Dermis microvascular lymphatic vessel endothelial cell (primary cell): ENCODE data around the gene PIAS4. TPM values are rescaled to one million over a fixed set of nuclear protein-coding genes. Genes with fewer than 3 reads are reported as not detected.
A peak's percentile ranks its signal among the peaks of the same experiment; 100 is the strongest.

Experiments used
- DNase-seq, 2 donors: peaks; one replicate each; pipeline versions ENCODE4 v3.0.0 to v3.0.0-alpha.2; 2010; ENCODE audit warnings: low read depth in 2 of 2
- total RNA-seq: library from RNA; depleted of rRNA; stranded (reverse); fragments of >200 nt; gene quantifications from 2 replicates; pipeline ENCODE4 v1.2.1, GENCODE V29; 2014

PIAS4 gene
- total RNA-seq, 1 donor from 2014 or later: 24.1 TPM

DNA sequence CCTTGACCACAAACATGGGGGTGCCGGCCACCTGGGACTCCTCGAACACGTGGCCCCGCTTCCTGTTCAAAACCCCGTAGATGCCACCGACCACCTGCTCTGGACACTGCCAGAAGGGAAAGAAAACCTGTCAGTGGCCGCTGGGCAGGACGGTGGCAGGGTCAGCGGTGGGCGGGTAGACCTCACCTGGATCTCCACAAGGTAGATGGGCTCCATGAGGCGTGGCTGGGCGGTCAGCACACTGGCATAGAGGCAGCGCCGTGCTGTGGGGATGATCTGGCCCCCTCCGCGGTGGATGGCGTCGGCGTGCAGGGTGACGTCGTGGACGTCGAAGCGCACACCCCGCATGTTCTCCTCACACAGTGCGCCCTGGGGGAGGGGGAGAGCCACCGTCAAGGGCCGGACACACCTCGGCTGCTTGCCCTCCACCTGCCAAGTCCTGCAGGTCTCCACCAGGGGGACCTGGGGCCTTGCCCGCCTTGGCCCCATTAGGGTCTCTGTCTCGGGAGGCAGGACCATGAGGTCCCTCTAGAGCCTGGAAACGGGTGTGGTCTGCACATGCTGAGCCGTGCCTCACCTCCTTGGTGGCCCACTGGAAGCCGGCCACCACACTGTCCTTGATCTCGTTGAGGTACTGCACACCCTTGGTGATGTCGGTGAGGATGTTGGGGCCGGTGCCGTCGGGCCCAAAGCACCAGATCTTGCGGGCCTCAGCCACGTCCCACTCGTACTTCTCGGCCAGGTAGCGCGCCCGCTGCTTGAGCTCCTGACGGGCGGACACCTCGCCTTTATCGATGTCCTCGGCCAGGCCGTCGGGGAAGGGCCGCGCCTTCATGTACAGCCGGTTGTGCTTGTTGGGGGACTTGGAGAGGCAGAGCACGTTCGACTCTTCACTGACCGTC is 30.0 kb upstream of the PIAS4 start:
- no peak for DNase-seq

DNA sequence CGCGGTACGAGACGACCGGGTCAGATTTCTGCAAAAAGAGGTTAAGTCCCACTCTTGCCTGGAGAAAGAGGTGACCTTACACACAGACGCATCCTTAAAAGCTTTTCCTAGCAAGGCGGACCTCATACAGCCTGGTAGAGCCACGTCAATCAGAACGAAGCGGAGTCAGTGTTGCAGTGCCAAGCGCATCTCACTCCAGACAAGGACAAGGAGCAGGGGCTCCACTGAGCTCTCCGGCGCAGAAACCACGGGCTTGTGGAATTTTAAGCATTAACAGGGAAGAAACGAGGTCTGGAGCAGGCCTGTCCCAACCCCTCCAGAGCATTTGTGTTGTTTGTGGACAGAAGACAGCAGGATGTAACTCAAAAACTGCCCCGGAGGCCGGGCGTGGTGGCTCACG is 29.4 kb upstream of the PIAS4 start:
- DNase-seq: no peak

DNA sequence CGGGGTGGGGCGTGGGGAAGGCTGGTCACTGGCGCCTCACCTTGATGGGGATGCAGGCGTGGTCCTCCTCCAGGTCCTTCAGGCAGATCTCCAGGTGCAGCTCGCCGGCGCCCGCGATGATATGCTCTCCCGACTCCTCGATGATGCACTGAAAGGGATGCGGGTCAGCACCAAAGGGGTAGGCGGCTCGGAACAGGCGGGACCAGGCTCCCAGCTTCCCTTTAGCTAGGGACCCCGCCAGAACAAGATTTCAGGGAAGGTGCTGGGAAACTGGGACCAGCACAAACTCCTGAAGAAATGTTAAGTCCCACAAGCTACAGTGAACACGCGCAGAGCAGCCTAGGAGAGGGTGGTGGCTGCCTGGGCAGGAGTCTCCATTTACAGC is 28.3 kb upstream of the PIAS4 start:
- DNase-seq: no peak

DNA sequence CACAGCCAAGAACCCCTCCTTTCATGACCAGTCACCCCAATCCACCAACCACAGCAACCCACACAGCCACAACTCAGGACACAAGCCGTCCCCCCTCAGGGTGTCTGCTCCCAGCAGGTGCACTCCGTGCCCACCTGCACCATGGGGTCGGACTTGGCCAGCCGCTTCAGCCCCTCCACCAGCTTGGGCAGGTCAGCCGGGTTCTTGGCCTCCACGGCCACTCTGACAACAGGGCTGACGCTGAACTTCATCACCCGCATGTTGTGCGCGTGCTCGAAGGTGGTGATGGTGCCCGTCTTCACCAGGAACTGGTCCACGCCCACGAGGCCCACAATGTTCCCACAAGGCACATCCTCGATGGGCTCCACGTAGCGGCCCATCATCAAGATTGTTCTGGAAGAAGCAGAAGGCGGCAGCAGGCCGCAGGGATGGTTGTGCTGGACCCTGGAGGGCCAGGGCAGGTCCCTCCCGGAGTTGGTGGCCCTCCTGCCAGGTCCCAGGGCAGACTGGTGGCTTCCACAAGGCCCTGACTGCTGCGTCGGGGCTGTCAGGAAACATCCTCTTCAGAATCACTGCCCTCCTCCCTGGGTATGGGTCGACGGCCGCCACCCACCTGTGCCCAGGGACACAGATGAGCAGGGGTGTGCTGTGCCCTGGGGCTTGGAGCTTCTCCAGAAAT is 27.7 kb upstream of the PIAS4 start:
- peak in 1 of 2 donors; percentile 2 for DNase-seq

DNA sequence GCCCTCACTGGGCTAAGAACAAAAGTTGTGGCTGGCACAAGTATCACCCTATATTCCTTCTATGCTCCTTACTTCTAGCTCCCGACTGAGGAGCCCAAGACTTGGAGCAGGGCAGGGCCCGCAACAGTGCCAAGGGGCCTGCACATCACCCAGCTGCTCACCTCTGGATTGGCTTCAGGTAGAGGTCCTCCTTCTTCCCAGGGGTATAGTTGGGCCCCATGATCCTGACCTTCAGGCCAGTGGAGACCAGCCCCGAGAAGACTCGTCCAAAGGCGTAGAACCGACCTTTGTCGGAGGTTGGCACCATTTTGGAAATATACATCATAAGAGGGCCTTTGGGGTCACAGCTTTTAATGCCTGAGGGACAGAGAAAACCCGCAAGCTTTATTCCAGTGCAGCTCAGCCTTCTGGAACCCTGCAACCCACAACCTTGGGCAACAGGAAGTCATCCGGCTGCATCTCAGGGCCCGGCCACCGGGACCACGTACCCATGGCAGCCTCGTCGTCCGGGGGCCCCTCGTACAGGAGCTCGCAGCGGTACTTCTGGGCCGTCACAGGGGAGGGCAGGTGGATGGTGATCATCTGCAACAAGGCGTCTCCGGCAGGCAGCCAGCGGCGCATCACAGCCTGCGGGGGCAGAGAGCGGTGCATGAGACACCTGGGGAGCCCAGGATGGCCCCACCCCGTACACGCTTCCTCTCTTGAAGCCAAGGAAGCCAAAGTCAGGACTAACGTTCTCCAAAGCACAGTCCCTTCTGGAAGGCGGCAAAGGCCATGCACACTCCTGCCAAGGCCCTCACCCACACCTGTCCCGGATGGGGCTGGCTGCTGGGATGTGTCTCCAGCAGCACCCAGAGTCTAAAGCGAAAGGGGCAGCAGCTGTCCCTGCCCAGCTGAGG is 26.9 kb upstream of the PIAS4 start:
- DNase-seq: no peak

DNA sequence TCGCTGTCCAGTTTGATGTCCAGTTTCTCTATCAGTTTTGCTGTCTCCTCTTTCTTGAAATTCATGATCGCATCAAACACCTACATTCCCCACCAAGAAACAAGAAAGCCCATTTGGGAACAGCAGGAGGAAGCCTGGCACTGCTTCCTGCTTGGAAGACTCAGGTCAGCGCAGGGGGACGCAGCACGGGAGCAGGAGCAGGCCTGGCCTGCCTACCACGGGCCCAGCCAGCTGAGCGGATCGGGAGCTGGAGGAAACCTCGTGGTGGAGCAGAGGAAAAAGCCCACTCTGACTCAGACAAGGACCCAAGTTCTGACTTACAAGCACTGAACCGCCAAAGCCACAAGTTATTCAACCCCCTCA is 26.2 kb upstream of the PIAS4 start:
- DNase-seq: no peak

DNA sequence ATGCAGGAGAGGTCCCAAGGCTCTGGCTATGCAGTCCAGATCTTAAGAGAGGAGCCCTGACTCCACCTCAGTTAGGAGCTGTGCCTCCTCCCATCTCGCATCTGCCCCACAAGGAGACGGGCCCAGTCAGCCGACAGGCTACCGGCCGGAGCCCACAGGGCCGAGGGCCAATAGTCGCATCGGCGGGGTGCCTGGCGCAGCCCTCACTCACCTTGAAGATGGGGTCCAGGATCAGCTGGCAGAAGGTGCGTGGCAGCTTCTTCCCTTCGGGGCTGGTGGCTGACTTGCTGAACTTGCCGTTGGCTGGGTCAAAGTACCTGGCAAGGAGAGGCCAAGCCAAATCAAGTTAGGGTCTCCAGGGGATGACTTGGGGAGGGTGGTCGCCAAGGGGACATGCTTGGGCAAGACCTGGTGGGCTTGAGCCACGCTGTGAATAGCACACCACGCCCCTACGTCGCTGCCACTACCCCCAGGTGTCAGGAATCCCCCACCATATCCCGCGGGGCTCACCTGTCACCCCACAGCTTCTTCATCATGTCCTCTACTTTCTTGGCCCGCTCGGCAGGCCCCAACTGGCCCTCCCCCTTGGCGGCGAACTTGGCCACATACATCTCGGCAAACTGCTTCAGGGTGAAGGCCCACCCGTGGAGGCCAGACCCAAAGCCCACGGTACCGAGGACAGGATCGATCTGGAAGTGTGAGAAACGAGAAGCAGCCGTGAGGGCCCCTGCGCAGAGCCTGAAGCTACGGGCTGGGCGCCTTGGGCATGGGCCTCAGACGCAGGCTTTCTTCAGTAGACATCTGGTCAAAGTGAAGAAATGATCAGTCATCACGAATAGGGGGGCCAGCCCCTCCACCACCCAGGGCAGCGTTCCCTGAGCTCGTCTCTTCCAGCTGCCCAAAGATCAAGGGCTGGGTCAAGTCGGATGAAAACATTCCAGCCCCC is 25.5 kb upstream of the PIAS4 start:
- DNase-seq: no peak

DNA sequence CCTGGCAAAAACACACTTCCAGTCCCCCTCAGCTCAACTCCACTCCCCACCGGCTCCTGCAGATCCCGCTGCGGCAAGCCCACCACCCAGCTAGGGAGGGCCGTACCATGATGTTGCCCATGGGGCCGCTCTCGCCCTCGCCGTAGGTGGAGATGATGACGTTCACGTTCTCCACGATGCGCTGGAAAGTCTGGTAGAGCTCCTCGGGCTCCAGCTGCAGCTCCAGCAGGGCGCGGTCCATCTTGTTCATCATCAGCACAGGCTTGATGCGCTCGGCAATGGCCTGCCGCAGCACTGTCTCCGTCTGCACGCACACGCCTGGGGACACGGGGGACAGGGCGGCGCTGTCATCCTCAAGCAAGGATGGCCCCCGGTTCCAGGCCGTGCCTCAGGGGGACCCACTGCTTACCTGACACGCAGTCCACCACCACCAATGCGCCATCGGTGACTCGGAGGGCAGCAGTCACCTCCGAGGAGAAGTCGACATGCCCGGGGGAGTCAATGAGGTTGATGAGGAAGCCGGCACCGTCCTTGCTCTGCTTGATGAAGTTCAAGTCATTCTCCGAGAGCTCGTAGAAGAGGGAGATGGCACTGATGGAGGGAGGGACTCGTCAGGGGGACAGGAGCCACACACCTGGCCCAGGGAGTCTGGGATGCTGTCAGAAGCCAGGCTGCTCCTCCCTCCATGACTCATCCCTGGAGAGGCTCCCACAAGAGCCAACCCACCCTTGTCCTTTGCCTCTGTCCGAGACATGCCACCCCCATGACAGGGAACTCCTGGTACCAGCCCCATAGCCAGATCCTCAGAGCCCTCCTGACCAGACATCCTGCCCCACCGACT is 24.6 kb upstream of the PIAS4 start:
- peak in 1 of 2 donors; percentile 36 for DNase-seq

DNA sequence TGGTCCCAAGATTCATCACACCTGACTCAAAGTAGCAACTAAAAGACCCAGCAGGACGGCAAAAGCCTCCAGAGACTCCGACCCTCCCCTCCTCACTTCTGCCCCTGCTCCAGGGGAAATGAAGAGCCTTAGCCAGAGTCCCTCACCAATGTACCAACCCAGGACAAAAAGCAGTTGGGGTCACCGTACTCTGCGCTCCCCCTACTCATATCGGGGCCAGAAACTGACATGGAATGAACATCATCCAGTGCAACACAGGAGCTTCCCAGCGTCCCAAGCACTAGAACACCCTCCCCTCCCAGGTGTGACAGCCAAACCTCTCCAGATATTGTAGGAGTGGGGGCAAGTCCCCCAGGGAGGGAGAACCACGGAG is 24.0 kb upstream of the PIAS4 start:
- no peak for DNase-seq

DNA sequence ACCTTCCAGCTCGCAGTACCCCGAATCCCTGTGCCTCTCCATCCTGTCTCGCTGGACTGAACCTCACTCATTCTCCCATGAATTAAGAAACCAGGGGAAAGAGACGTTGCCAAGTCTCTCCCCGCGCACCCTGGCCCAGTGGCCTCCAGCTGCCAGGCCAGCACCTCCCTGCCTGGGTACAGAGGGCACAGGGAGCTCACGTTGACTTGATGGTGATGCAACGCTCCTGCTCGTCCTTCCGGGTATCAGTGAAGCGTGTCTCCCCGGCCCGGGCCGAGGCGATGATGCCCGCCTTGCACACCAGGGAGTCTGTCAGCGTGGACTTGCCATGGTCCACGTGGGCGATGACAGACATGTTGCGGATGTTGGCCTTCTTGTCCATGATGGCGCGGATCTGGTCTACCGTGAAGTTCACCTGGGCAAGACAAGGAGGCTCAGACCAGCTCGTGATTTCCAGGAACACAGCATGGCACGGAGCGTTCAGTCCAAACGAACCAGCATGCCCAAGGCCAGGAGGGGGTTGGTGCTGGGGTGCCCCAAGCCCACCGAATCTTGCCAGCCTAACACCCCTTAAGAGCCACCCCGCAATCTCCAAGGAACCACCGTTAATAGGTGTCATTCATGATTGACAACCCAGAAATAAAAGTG is 23.5 kb upstream of the PIAS4 start:
- DNase-seq: peak in 1 of 2 donors; percentile 40

DNA sequence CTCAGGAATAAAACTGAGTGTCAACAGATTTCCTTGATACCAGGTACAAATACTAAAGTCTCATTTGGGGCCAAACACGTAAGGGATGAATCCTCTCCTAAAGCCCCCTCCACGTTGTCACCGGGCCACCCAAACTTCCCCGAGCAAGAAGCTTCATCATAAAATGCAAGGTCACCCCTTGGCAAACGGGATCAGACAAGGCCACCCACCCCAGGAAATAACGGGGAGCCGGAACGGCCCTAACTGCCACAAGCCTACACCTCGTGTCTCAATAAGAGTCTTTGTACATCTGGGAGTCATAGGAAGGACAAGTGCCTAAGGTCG is 23.0 kb upstream of the PIAS4 start:
- DNase-seq: no peak

DNA sequence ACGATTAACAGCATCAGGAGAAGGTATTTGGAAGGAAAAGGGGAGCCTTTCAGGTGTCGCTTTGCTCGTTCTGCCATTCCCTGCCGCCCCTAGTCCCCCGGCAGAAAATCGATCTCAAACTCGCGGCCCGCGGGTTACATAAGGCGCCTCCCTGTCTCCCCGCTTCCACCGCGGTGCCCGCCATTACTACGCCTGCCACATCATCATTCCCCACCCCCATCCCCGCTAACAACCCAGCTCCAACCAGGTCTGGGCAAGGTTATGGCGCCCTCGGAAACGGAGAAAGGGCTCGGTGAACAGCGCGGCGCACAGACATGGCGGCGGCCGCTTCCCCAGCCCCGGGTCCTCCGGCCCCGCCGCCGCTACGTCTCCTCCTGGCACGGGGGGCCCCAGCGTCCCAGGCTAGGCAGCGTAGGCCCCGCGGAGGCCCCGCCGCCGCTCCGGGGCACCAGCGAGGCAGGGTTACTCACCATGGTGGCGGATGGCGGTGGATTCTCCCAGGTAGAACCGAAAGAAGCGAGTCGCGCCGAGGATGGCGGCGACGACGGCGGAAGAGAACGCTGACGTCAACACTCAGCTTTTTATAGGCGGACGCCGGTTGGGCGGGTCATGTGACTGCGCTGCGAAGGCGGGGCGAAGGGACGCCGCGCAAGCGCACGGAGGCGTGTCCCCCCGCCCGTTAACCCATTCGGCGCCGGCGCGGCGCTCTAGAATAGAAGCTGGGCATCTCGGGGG is 22.5 kb upstream of the PIAS4 start, which contains the start of gene EEF2:
TSS of gene EEF2 (minus strand) at position 556 of the 735 bp plus-strand sequence. CDS start at position 473, 83 bp downstream.
- peak; percentile 83 to 90 for DNase-seq

DNA sequence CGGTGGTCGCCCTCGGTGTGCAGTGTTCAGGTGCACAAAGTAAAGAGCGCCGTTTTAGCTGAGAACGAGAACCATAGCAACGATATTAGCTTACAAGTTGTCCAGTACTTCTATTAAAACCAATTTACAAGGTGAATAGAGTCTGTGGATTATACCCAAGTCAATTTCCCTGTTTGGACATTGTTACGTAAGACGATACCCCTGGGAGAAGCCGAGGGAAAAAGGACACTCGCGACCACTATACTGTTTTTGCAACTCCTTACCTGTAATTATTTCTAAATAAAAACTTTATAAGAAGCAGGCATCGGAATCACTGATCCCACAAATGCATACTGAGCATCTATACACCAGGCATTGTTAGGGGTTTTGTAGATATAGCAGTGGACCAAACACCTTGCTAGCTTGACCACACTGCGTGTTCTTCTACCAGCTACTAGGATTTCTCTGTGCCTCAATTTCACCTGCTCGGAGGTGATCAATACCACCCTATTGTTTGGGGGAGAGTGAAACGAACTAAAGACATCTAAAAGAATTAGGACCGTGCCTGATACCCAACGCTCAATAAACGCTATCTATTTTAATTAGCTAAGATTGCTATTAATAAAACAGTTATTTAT is 21.8 kb upstream of the PIAS4 start:
- no peak for DNase-seq

DNA sequence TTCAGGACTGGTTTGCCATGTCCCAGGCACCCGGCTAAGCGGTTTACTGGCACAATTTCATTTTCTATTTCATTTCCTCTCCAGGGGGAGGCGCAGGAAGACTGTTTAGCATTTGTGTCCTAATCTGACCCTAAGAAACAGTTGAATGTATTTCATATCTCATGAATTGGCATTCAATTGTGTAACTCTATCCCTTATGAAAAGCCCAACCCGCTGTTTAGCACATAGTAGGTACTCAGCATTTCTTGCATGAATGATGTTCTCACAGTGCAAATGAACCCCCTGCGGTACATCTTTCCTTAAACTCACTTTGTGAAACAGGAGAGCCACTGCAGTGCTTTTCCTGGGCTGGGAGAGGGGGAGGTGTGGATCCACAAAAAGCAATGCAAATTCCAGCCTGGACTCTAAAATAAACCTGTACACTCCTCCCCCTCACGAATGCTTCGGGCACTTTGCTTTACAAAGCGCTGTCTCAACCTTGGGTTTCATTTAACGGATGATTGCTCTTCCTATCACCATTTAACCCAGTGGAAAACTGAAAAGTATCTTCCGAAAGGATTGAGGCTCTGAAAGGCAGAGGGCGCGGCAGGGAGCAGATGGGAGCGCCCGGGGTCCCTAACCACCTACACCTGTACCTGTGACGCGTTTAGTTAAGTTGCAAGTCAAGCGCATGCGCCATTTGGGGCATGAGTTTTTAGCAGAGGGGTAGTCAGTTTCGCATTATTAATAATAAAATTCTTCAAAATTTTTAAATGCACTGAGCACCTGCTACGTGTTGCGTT is 21.1 kb upstream of the PIAS4 start:
- DNase-seq: peak; percentile 59 to 72

DNA sequence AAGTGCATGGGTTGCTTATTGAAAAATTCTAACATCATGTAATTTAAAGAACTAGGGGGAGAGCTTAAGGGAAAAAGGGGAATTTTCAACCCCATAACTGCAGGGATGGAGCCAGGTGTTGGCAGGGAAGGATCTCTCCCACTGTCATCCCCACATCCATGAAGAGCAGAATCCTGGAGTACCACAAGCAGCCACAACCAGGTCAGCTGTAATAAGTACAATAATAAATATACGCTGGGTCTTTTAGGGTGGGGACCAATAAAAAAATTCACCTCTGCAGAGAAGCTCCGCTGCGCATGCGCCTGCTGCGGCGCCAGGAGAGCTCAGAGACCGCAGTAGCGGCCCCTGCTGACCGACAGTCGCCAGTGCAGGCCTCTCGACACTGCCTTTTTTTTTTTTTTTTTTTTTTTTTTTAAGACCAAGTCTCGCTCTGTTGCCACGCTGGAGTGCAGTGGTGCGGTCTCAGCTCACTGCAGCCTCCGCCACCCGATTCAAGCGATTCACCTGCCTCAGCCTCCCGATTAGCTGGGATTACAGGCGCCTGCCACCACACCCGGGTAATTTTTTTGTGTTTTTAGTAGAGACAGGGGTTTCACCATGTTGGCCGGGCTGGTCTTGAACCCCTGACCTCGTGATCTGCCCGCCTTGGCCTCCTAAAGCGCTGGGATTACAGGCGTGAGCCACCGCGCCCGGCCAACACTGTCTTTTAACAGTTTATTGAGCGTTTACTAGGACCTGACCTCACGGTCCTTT is 19.7 kb upstream of the PIAS4 start:
- DNase-seq: peak; percentile 68 to 81

DNA sequence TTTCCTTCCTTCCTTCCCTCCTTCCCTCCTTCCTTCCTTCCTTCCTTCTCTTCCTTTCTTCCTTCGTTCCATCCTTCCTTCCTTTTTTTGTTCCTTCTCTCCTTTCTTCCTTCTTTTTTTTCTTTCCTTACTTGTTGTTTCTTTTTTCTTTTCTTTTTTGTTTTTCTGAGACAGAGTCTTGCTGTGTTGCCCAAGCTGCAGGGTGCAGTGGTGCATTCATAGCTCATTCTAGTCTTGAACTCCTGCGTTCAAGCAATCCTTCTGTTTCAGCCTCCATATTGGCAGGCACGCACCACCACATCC is 16.8 kb upstream of the PIAS4 start:
- DNase-seq: no peak

DNA sequence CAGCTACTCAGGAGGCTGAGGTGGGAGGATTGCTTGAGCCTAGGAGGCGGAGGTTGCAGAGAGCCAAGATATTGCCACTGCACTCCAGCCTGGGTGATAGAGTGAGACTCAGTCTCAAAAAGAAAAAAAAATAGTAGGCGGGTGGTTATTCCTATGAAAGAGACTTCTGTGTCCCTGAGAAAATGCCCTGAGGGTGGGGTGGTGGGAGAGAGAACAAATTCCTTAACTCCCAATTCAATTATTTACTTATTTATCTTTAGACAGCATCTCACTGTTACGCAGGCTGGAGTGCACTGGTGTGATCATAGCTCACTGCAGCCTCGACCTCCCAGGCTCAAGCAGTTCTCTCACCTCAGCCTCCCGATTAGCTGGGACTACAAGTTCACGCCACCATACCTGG is 11.9 kb upstream of the PIAS4 start:
- no peak for DNase-seq
